Mucosa of descending colon (tissue), 3 donors: ENCODE results near the gene ZNF273. TPM values are rescaled to one million over a fixed set of nuclear protein-coding genes. Genes with fewer than 3 reads are reported as not detected.
"Not testable (repeated sequence)": the region's sequence is repeated elsewhere in the genome, so short reads cannot be mapped to it uniquely, and the experiment has no call there.

Source experiments
- ATAC-seq: fragments of 200-7000 bp; cut with Tn5 transposase; one replicate; pipeline ENCODE4 v1.9.1; 2020; ENCODE audit warnings: mild to moderate bottlenecking, moderate library complexity
- DNase-seq, 3 donors: peaks; one replicate each; pipeline ENCODE4 v3.0.0-alpha.2; 2020
- H3K36me3 ChIP-seq: fragments of 200-600 bp; one replicate; pipeline ENCODE4 v1.8.0; 2021; ENCODE audit warnings: low read depth, mild to moderate bottlenecking
- H3K4me1 ChIP-seq: fragments of 200-600 bp; one replicate; pipeline ENCODE4 v1.8.0; 2021; ENCODE audit warnings: low read depth, mild to moderate bottlenecking
- H3K4me3 ChIP-seq: fragments of 200-600 bp; one replicate; pipeline ENCODE4 v1.8.0; 2021; ENCODE audit warnings: mild to moderate bottlenecking
- H3K9me3 ChIP-seq: fragments of 200-600 bp; one replicate; pipeline ENCODE4 v1.8.0; 2021; ENCODE audit warnings: mild to moderate bottlenecking
- CTCF ChIP-seq: fragments of 200-600 bp; IDR thresholded peaks from one replicate; pipeline ENCODE4 v1.8.0; 2022; ENCODE audit warnings: antibody characterized with exemption, mild to moderate bottlenecking
- intact Hi-C, 2 donors: fragments of 100-400 bp; cut with DNase I in 1 of 2; cut with micrococcal nuclease in 1 of 2; formaldehyde crosslinking; loops; one replicate each; pipeline versions ENCODE4 v1.11.0 to v1.11.1; 2022; cut with DNase I, micrococcal nuclease
- total RNA-seq, 3 donors: library from RNA; stranded (reverse); fragmentation: NEBNext Ultra II Directional in 2 of 3; extraction: Animal tissue kit (Norgen Biotek cat#: 25700) in 2 of 3; gene quantifications; one replicate each; pipeline versions ENCODE4 v1.2.1 to v1.2.4, GENCODE V29; 2021 to 2023
- donor health status: DM: no; HTN: no; CAD: no; lungs with moderate emphysema.
- donor health status: DM: no; HTN: no; CAD: no.
- donor health status: DM: no; HTN: yes; CAD: no.

Gene ZNF273
- total RNA-seq, 3 donors from 2014 or later = 6.5 to 7.6 (median 6.9) TPM

- Histone ChIP-seq H3K36me3 (no peaks in the 10 kb centered on the region), H3K4me1 (no peaks in the 10 kb centered on the region), H3K9me3 (peaks cover 44% of the 10 kb centered on the region), H3K4me3 (no peak overlapping the region)
- intact Hi-C loops = no loop called here
- ATAC-seq (no peak), DNase-seq (no peak)
- no peak for TF ChIP-seq CTCF
Measured at GRCh38 chr7:64934478-64934877, 31.4 kb downstream of the ZNF273 start.

- intact Hi-C loops = no loop called here
- DNase-seq = no peak
- peaks cover 11% of the 10 kb centered on the region for H3K9me3 ChIP-seq
- no peak overlapping the region for H3K4me3 ChIP-seq
- ATAC-seq = no peak
- no peaks in the 10 kb centered on the region for H3K4me1 ChIP-seq
- no peak for TF ChIP-seq CTCF
- H3K36me3 ChIP-seq = no peaks in the 10 kb centered on the region
Measured at GRCh38 chr7:64938540-64938939, 35.5 kb downstream of the ZNF273 start.

- H3K9me3 ChIP-seq, ATAC-seq, H3K4me3 ChIP-seq, H3K36me3 ChIP-seq, H3K4me1 ChIP-seq, intact Hi-C loops, DNase-seq: not testable (repeated sequence)
Measured at GRCh38 chr7:64940021-64940420, 36.9 kb downstream of the ZNF273 start.

GRCh38 chr7:64944667-64945502, 41.8 kb downstream of the ZNF273 start:
- intact Hi-C loops, H3K4me3 ChIP-seq, ATAC-seq, H3K36me3 ChIP-seq, H3K4me1 ChIP-seq, H3K9me3 ChIP-seq, DNase-seq: not testable (repeated sequence)

DNA sequence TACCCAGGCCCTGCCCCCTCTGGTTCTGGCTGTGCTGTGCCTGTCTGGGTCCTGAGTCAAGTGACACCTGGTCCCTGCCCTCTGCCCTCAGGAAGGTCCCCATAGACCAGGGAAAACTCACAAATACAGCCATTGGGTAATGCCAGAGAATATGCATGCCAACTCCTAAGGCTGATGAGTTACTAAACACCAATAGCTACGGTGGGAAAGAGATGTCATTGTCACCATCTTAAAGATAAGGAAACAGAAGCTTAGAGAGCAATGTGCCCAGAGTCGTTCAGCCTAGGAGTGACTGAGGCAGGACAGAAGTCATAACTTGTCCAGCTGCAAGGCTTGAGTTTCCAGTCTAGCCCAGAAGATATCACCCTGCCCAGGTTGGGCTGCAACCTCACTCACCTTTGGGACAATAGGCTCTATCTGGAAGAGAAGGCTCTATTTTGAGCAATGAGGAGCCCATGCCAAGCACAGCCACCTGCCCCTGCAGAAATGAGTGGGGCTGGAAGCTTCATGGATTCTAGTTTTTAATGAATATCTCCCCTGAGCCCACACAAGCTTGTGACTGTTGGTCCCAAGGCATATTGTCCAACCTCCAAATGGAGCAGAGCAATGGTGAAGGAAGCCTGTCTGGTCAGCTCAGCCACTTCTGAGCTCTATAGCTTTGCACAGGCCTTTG, 42.6 kb downstream of the ZNF273 start:
- DNase-seq (no peak), ATAC-seq (no peak)
- Histone ChIP-seq H3K36me3 (no peaks in the 10 kb centered on the region), H3K4me3 (no peak overlapping the region), H3K9me3 (no peaks in the 10 kb centered on the region), H3K4me1 (peaks cover 4% of the 10 kb centered on the region)
- intact Hi-C loops = no loop called here
- TF ChIP-seq CTCF = no peak

DNA sequence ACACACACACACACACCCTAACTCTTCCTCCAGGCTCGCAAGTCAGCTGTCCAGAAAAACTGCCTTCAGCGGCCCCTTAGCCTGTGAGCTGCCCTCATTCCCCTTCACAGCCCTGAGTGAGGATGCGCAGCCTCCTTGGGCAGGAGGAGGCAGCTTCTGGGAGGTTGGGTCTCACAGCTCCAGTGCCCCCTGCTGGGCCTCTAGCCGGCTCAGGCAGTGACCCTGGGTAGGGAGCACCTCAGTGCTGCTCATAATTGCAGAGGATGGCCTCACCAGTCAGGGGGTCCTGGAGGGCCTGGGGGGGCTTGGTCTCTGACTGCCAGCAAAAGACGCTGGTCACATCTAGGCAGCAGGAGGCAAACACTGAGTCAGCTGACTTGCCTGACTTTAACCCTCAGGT, 43.7 kb downstream of the ZNF273 start:
- intact Hi-C loops = no loop called here
- H3K4me3 ChIP-seq = no peak overlapping the region
- peak; percentile 40 for ATAC-seq
- peaks cover 4% of the 10 kb centered on the region for H3K4me1 ChIP-seq
- H3K9me3 ChIP-seq = no peaks in the 10 kb centered on the region
- no peaks in the 10 kb centered on the region for H3K36me3 ChIP-seq
- TF ChIP-seq CTCF = no peak
- DNase-seq = peak in 1 of 3 donors; percentile 9
